IMR-90 (cell line): ENCODE data around the gene NAGS. TPM values are rescaled to one million over a fixed set of nuclear protein-coding genes. Genes with fewer than 3 reads are reported as not detected.

Experiments used
- ATAC-seq: fragments of 200-7000 bp; cut with Tn5 transposase; 2 replicates; pipeline ENCODE4 v1.9.1; 2020; ENCODE audit warnings: low read depth, mild to moderate bottlenecking, moderate library complexity
- BruUV-seq: library from RNA; stranded (reverse); fragments of 400-500 nt; replicated peaks from 2 replicates; lab custom pipeline; 2021; lab: Mats Ljungman, UMichigan
- CTCF ChIA-PET: fragments of 300-600 bp; formaldehyde crosslinking; extraction: SDS; loops from one replicate; lab custom pipeline; 2021; ENCODE audit warnings: antibody characterized with exemption; lab: Yijun Ruan, JAX
- POLR2A ChIA-PET: fragments of 300-600 bp; sonication (Branson Sonifier 250); formaldehyde crosslinking; loops from one replicate; lab custom pipeline; 2022; ENCODE audit warnings: antibody characterized with exemption; ENCODE audit not compliant: unreplicated experiment; lab: Charles Lee
- DNase-seq: peaks from one replicate; pipeline ENCODE4 v3.0.0; 2013
- H2AFZ ChIP-seq: replicated peaks from 2 replicates; pipeline ENCODE3; 2013; ENCODE audit warnings: low read length, mild to moderate bottlenecking; ENCODE audit not compliant: poor library complexity
- H2AK5ac ChIP-seq: 2 replicates; pipeline ENCODE4 v1.6.1; 2013; ENCODE audit warnings: low read depth, low read length, inconsistent platforms
- H2AK9ac ChIP-seq: replicated peaks from 2 replicates; pipeline ENCODE3; 2013; ENCODE audit warnings: mild to moderate bottlenecking, low read depth, low read length, moderate library complexity; ENCODE audit not compliant: poor library complexity
- H2BK120ac ChIP-seq: 2 replicates; pipeline ENCODE4 v1.6.1; 2013; ENCODE audit warnings: low read depth, low read length, inconsistent platforms
- H2BK15ac ChIP-seq: 3 replicates; pipeline ENCODE4 v1.6.1; 2013; ENCODE audit warnings: low read depth, low read length, inconsistent platforms
- H2BK20ac ChIP-seq: 2 replicates; pipeline ENCODE4 v1.6.1; 2013; ENCODE audit warnings: low read depth, mild to moderate bottlenecking, inconsistent platforms, low read length, moderate library complexity
- H2BK5ac ChIP-seq: 2 replicates; pipeline ENCODE4 v1.6.1; 2013; ENCODE audit warnings: mild to moderate bottlenecking, low read depth, low read length, inconsistent platforms; ENCODE audit not compliant: poor library complexity, severe bottlenecking
- H3K14ac ChIP-seq: replicated peaks from 2 replicates; pipeline ENCODE4 v1.6.1; 2013; ENCODE audit warnings: low read depth, low read length, inconsistent platforms
- H3K18ac ChIP-seq: 2 replicates; pipeline ENCODE4 v1.6.1; 2013; ENCODE audit warnings: low read depth, low read length, control low read depth
- H3K23ac ChIP-seq: 2 replicates; pipeline ENCODE4 v1.6.1; 2013; ENCODE audit warnings: low read depth, low read length, inconsistent platforms
- H3K27ac ChIP-seq: 2 replicates; pipeline ENCODE4 v1.5.1; 2013; ENCODE audit warnings: mild to moderate bottlenecking, control low read depth, low read length; ENCODE audit not compliant: insufficient read depth
- H3K27me3 ChIP-seq: 2 replicates; pipeline ENCODE4 v1.6.1; 2013; ENCODE audit warnings: low read length; ENCODE audit not compliant: control insufficient read depth, insufficient read depth
- H3K36me3 ChIP-seq: 2 replicates; pipeline ENCODE4 v1.6.1; 2013; ENCODE audit warnings: low read length, mixed read lengths; ENCODE audit not compliant: control insufficient read depth, insufficient read depth
- H3K4ac ChIP-seq: 2 replicates; pipeline ENCODE4 v1.6.1; 2013; ENCODE audit warnings: low read depth, low read length, inconsistent platforms
- H3K4me1 ChIP-seq: 2 replicates; pipeline ENCODE4 v1.6.1; 2013; ENCODE audit warnings: low read length, mixed read lengths; ENCODE audit not compliant: control insufficient read depth, insufficient read depth
- H3K4me2 ChIP-seq: 2 replicates; pipeline ENCODE4 v1.6.1; 2013; ENCODE audit warnings: low read depth, mild to moderate bottlenecking, control low read depth, low read length, moderate library complexity
- H3K4me3 ChIP-seq: 2 replicates; pipeline ENCODE4 v1.5.1; 2013; ENCODE audit warnings: low read depth, mild to moderate bottlenecking, control low read depth, low read length, moderate library complexity; ENCODE audit not compliant: insufficient read depth
- H3K56ac ChIP-seq: 2 replicates; pipeline ENCODE4 v1.6.1; 2013; ENCODE audit warnings: low read length, inconsistent platforms; ENCODE audit not compliant: insufficient read depth; ENCODE audit errors: extremely low read depth
- H3K79me1 ChIP-seq, 2 experiments: 2 replicates each; pipeline ENCODE4 v1.6.1; 2013; ENCODE audit warnings: low read length in 2 of 2, inconsistent platforms in 1 of 2, low read depth in 1 of 2
- H3K9ac ChIP-seq: 2 replicates; pipeline ENCODE4 v1.6.1; 2013; ENCODE audit warnings: low read depth, low read length, control low read depth
- H3K9me1 ChIP-seq: 2 replicates; pipeline ENCODE4 v1.6.1; 2013; ENCODE audit warnings: low read length, inconsistent platforms; ENCODE audit not compliant: insufficient read depth
- H3K9me3 ChIP-seq: 2 replicates; pipeline ENCODE4 v1.6.1; 2013; ENCODE audit warnings: low read length; ENCODE audit not compliant: control insufficient read depth, insufficient read depth
- H4K20me1 ChIP-seq: 2 replicates; pipeline ENCODE4 v1.6.1; 2013; ENCODE audit warnings: low read length, inconsistent platforms; ENCODE audit not compliant: insufficient read depth
- H4K5ac ChIP-seq: 2 replicates; pipeline ENCODE4 v1.6.1; 2013; ENCODE audit warnings: mild to moderate bottlenecking, low read depth, low read length, control low read depth
- H4K8ac ChIP-seq, 2 experiments: 2 replicates each; pipeline ENCODE4 v1.6.1; 2013; ENCODE audit warnings: low read depth in 2 of 2, low read length in 2 of 2, control low read depth in 1 of 2, inconsistent platforms in 1 of 2
- H4K91ac ChIP-seq: 2 replicates; pipeline ENCODE4 v1.6.1; 2013; ENCODE audit warnings: low read depth, low read length, inconsistent platforms; ENCODE audit not compliant: insufficient read depth
- BHLHE40 ChIP-seq: fragments of 150-350 bp; IDR thresholded peaks from 2 replicates; pipeline ENCODE4 v1.6.1; 2016; ENCODE audit warnings: mild to moderate bottlenecking, low read depth, low read length
- CEBPB ChIP-seq: IDR thresholded peaks from 2 replicates; pipeline ENCODE4 v1.6.1; 2012; ENCODE audit warnings: low read depth, low read length, improper control_type of control experiment
- CHD1 ChIP-seq: IDR thresholded peaks from 2 replicates; pipeline ENCODE4 v1.6.1; 2012; ENCODE audit warnings: low read depth, low read length, improper control_type of control experiment
- FOS ChIP-seq: fragments of 150-350 bp; IDR thresholded peaks from 2 replicates; pipeline ENCODE4 v1.6.1; 2016; ENCODE audit warnings: low read depth, low read length
- MAFK ChIP-seq: IDR thresholded peaks from 2 replicates; pipeline ENCODE4 v1.6.1; 2012; ENCODE audit warnings: low read depth, low read length, improper control_type of control experiment
- MAZ ChIP-seq: IDR thresholded peaks from 2 replicates; pipeline ENCODE4 v1.6.1; 2012; ENCODE audit warnings: low read depth, mild to moderate bottlenecking, low read length, improper control_type of control experiment, moderate library complexity, borderline replicate concordance
- MXI1 ChIP-seq: IDR thresholded peaks from 2 replicates; pipeline ENCODE4 v1.6.1; 2012; ENCODE audit warnings: low read depth, mild to moderate bottlenecking, low read length, moderate library complexity, borderline replicate concordance
- NFE2L2 ChIP-seq: fragments of 150-350 bp; IDR thresholded peaks from 2 replicates; pipeline ENCODE4 v1.6.1; 2016; ENCODE audit warnings: low read depth, mild to moderate bottlenecking, low read length
- POLR2A ChIP-seq: IDR thresholded peaks from 2 replicates; pipeline ENCODE4 v1.6.1; 2012; ENCODE audit warnings: mild to moderate bottlenecking, low read depth, low read length
- RAD21 ChIP-seq: IDR thresholded peaks from 2 replicates; pipeline ENCODE4 v1.6.1; 2012; ENCODE audit warnings: low read length, improper control_type of control experiment
- RCOR1 ChIP-seq: IDR thresholded peaks from 2 replicates; pipeline ENCODE4 v1.6.1; 2012; ENCODE audit warnings: mild to moderate bottlenecking, low read length, improper control_type of control experiment; ENCODE audit not compliant: insufficient replicate concordance
- RFX5 ChIP-seq: IDR thresholded peaks from 2 replicates; pipeline ENCODE4 v1.8.0; 2012; ENCODE audit warnings: low read depth, mild to moderate bottlenecking, low read length, moderate library complexity
- SMC3 ChIP-seq: fragments of 150-350 bp; IDR thresholded peaks from 2 replicates; pipeline ENCODE4 v1.6.1; 2016; ENCODE audit warnings: low read depth, mild to moderate bottlenecking, antibody characterized with exemption, low read length, moderate library complexity
- WGBS, 2 experiments: methylation state at CpG; one replicate each; pipeline versions ENCODE4 v1.1.5 to v1.1.7; 2013; ENCODE audit warnings: missing lambda C conversion rate in 2 of 2; ENCODE audit not compliant: insufficient read length in 1 of 2; ENCODE audit errors: extremely low coverage in 2 of 2; 5-methylcytosine and 5-hydroxymethylcytosine counted together
- dilution Hi-C: fragments of 300-500 bp; cut with HindIII; formaldehyde crosslinking; loops from one replicate; pipeline ENCODE4 v1.14.3; 2018; ENCODE audit warnings: low sequenced_read_pairs; ENCODE audit not compliant: unreplicated experiment
- in situ Hi-C: fragments of 300-500 bp; cut with MboI; formaldehyde crosslinking; loops from 3 replicates; pipeline ENCODE4 v1.14.3; 2019; ENCODE audit warnings: low sequenced_read_pairs, inconsistent platforms, mixed read lengths
- intact Hi-C: fragments of 100-400 bp; cut with micrococcal nuclease; formaldehyde crosslinking; loops from 2 replicates; pipeline ENCODE4 v1.10.0; 2022
- polyA plus RNA-seq, 3 experiments: library from polyadenylated mRNA; depleted of rRNA; stranded (reverse); fragments of >200 nt; gene quantifications; 2 replicates each; pipeline ENCODE4 v1.2.3, GENCODE V29; 2012; ENCODE audit warnings: low replicate concordance in 1 of 3
- total RNA-seq: library from RNA; depleted of rRNA; stranded (reverse); fragments of >200 nt; gene quantifications from 2 replicates; pipeline ENCODE4 v1.2.3, GENCODE V29; 2012
- TF ChIP-seq, protein P1 (sequence below): fragments of 150-350 bp; IDR thresholded peaks from 2 replicates; pipeline ENCODE4 v1.6.1; 2017; ENCODE audit warnings: mild to moderate bottlenecking, antibody characterized with exemption, low read length, low read depth
- TF ChIP-seq, protein P2 (sequence below): conservative IDR thresholded peaks from 2 replicates; pipeline ENCODE4 v1.5.1; 2012; ENCODE audit warnings: mild to moderate bottlenecking, low read depth, low read length, improper control_type of control experiment

The NAGS gene
- total and polyA plus RNA-seq, 2 of the 4 experiments (the other 2 are of a cell fraction) = 0.54 to 0.99 TPM

DNA sequence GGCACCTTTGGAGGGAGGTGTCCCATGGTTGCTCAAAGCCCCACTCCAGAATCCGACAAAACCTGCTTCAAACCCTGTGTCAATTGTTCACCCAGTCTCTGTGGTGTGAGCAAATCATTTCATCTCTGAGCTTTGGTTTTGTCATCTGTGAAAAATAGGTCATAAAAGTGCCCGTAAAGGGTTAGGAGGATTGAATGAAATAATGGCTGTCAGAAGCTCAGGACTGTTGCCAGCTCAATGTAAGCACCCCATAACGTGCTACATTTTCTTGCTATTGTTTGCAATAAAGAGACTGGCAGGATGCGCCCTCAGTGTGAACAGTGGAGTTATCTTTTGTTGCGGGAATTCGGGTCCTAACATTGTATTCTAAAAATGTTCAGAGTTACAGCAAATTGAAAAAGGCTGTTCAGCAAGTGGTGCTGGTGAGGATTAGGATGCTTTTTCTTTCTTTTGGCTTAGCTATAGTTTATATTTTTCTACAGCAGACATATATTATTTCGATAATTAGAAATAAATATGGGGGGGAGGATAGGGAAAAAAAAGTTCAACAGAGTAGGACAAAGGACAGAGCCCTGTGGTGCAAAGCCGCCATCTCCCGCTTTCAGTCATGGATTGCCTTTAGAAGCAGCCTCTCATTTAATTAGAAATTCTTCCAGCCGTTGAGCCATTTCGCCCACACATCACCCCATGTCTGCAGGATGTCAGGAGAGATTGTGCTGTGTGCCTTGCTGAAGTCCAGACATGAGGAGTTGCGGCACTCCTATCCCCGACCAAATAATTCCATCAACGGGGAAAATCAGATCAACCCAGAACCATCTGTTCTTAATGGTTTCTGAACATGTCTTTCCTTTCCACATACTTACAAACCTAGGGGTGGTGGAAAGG, 29.8 kb upstream of the NAGS start:
- H3K4ac ChIP-seq = no peak overlapping the region
- dilution Hi-C loops (no loop called here), in situ Hi-C loops (no loop called here), intact Hi-C loops (no loop called here)
- H3K4me1 ChIP-seq = no peaks in the 10 kb centered on the region
- no peak overlapping the region for H2BK120ac ChIP-seq
- H3K9ac ChIP-seq = no peak overlapping the region
- H4K91ac ChIP-seq = no peak overlapping the region
- 76% methylated on average over 3 of the region's 14 CpGs; no CpG with 5 or more reads in 1 of the 2 experiments for WGBS, 2 experiments
- no peak overlapping the region for H4K8ac ChIP-seq
- H3K79me1 ChIP-seq = no peaks in the 10 kb centered on the region
- POLR2A ChIA-PET = no interaction called here
- no peak overlapping the region for H3K4me2 ChIP-seq
- CTCF ChIA-PET = interaction anchor here (0.7 to 1.0 kb wide), 2 partner anchors 19 to 194 kb away, joined by 3 read pairs; no protein-coding TSS in a partner anchor
- no peaks in the 10 kb centered on the region for H3K9me1 ChIP-seq
- H2AK9ac ChIP-seq = no peak overlapping the region
- H3K27me3 ChIP-seq = peaks cover 41% of the 10 kb centered on the region
- H3K27ac ChIP-seq = no peak overlapping the region
- H3K4me3 ChIP-seq = no peak overlapping the region
- no peak overlapping the region for H3K14ac ChIP-seq
- DNase-seq (no peak), ATAC-seq (no peak)
- H2AFZ ChIP-seq = no peak overlapping the region
- no peak overlapping the region for H2BK15ac ChIP-seq
- H2AK5ac ChIP-seq = no peak overlapping the region
- H3K36me3 ChIP-seq = no peaks in the 10 kb centered on the region
- no peak overlapping the region for H2BK20ac ChIP-seq
- no peak overlapping the region for H3K56ac ChIP-seq
- H3K23ac ChIP-seq = no peak overlapping the region
- no peaks in the 10 kb centered on the region for H3K9me3 ChIP-seq
- no peak overlapping the region for H3K18ac ChIP-seq
- no peak overlapping the region for H4K5ac ChIP-seq
- H2BK5ac ChIP-seq = no peak overlapping the region
- H4K20me1 ChIP-seq = no peaks in the 10 kb centered on the region
- BruUV-seq = no TSS peak
- TF ChIP-seq RCOR1 (no peak), NFE2L2 (no peak), MAFK (no peak), RAD21 (no peak), MAZ (no peak), FOS (no peak), CEBPB (no peak), CHD1 (no peak), MXI1 (no peak), BHLHE40 (no peak), RFX5 (no peak), SMC3 (no peak), POLR2A (no peak)
- TF ChIP-seq, protein P1, sequence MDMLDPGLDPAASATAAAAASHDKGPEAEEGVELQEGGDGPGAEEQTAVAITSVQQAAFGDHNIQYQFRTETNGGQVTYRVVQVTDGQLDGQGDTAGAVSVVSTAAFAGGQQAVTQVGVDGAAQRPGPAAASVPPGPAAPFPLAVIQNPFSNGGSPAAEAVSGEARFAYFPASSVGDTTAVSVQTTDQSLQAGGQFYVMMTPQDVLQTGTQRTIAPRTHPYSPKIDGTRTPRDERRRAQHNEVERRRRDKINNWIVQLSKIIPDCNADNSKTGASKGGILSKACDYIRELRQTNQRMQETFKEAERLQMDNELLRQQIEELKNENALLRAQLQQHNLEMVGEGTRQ = no peak
- TF ChIP-seq, protein P2, sequence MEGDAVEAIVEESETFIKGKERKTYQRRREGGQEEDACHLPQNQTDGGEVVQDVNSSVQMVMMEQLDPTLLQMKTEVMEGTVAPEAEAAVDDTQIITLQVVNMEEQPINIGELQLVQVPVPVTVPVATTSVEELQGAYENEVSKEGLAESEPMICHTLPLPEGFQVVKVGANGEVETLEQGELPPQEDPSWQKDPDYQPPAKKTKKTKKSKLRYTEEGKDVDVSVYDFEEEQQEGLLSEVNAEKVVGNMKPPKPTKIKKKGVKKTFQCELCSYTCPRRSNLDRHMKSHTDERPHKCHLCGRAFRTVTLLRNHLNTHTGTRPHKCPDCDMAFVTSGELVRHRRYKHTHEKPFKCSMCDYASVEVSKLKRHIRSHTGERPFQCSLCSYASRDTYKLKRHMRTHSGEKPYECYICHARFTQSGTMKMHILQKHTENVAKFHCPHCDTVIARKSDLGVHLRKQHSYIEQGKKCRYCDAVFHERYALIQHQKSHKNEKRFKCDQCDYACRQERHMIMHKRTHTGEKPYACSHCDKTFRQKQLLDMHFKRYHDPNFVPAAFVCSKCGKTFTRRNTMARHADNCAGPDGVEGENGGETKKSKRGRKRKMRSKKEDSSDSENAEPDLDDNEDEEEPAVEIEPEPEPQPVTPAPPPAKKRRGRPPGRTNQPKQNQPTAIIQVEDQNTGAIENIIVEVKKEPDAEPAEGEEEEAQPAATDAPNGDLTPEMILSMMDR = no peak
